HCT116 (cell line): ENCODE data around the gene ABL1.

ENCODE experiments used
- EGR1 ChIP-seq: IDR thresholded peaks from 2 replicates; pipeline ENCODE4 v1.6.1; 2012; ENCODE audit warnings: low read depth
- EZH2 ChIP-seq: fragments of 200-600 bp; sonication (generic); IDR thresholded peaks from 2 replicates; pipeline ENCODE4 v1.6.1; 2017; ENCODE audit warnings: antibody characterized with exemption, mixed run types
- EZH2phosphoT487 ChIP-seq: fragments of 200-600 bp; IDR thresholded peaks from 2 replicates; pipeline ENCODE4 v1.6.1; 2018; ENCODE audit warnings: antibody characterized with exemption, borderline replicate concordance
- MAX ChIP-seq: IDR thresholded peaks from 2 replicates; pipeline ENCODE4 v1.6.1; 2012
- POLR2A ChIP-seq: IDR thresholded peaks from 2 replicates; pipeline ENCODE4 v1.7.0; 2011; ENCODE audit warnings: borderline replicate concordance; ENCODE audit not compliant: insufficient read depth, insufficient read length; ENCODE audit errors: extremely low read depth
- POLR2AphosphoS5 ChIP-seq: IDR thresholded peaks from 2 replicates; pipeline ENCODE4 v1.6.1; 2011; ENCODE audit warnings: mild to moderate bottlenecking, low read depth, low read length, moderate library complexity
- RAD21 ChIP-seq: IDR thresholded peaks from 2 replicates; pipeline ENCODE4 v1.6.1; 2012; ENCODE audit warnings: low read depth, mild to moderate bottlenecking
- REST ChIP-seq: IDR thresholded peaks from 2 replicates; pipeline ENCODE4 v1.6.1; 2012; ENCODE audit warnings: low read depth
- SIN3A ChIP-seq: IDR thresholded peaks from 2 replicates; pipeline ENCODE4 v1.6.1; 2012; ENCODE audit warnings: low read depth
- SP1 ChIP-seq: IDR thresholded peaks from 2 replicates; pipeline ENCODE4 v1.6.1; 2012; ENCODE audit warnings: low read depth
- YY1 ChIP-seq: IDR thresholded peaks from 2 replicates; pipeline ENCODE4 v1.6.1; 2011; ENCODE audit warnings: low read length, low read depth, moderate library complexity, mild to moderate bottlenecking; ENCODE audit not compliant: insufficient replicate concordance; ENCODE audit errors: extremely low read depth
- ZNF274 ChIP-seq: fragments of 200-500 bp; sonication (Bioruptor generic); IDR thresholded peaks from 2 replicates; pipeline ENCODE4 v1.6.1; 2014; ENCODE audit warnings: mild to moderate bottlenecking, low read depth, low read length, inconsistent platforms
- TF ChIP-seq, protein P1 (sequence below), 3 experiments: fragments of 200-600 bp in 1 of 3; sonication (generic) in 1 of 3; IDR thresholded peaks in 2 of 3; conservative IDR thresholded peaks in 1 of 3; 2 replicates each; pipeline ENCODE4 v1.5.1; 2012 to 2017; ENCODE audit warnings: low read depth in 2 of 3, low read length in 2 of 3, antibody characterized with exemption in 1 of 3, borderline replicate concordance in 1 of 3, control low read depth in 1 of 3, mild to moderate bottlenecking in 1 of 3, mixed read lengths in 1 of 3, mixed run types in 1 of 3, moderate library complexity in 1 of 3; ENCODE audit not compliant: insufficient read depth in 1 of 3
- TF ChIP-seq, protein P2 (sequence below): IDR thresholded peaks from 2 replicates; pipeline ENCODE4 v1.6.1; 2012

DNA sequence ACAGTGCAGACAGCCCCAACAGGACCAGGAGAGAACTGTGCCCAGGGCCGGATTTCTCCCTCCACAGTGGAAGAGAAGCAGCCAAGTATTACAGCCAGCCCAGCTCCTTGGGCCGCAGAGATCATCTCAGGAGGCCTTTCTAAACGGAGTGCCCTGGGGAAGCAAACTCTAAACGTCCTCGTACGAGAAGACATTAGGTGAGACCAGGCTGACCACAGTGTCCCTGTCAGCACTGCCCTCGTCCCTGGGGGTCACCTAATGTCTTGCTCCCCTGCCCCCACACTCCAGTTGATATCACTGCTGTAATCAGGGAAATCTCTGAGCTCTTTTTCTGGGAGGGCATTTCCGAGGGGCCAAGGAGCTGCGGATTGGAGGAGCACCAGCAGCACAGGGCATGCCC, 55.1 kb downstream of the ABL1 start:
- TF ChIP-seq, protein P1, sequence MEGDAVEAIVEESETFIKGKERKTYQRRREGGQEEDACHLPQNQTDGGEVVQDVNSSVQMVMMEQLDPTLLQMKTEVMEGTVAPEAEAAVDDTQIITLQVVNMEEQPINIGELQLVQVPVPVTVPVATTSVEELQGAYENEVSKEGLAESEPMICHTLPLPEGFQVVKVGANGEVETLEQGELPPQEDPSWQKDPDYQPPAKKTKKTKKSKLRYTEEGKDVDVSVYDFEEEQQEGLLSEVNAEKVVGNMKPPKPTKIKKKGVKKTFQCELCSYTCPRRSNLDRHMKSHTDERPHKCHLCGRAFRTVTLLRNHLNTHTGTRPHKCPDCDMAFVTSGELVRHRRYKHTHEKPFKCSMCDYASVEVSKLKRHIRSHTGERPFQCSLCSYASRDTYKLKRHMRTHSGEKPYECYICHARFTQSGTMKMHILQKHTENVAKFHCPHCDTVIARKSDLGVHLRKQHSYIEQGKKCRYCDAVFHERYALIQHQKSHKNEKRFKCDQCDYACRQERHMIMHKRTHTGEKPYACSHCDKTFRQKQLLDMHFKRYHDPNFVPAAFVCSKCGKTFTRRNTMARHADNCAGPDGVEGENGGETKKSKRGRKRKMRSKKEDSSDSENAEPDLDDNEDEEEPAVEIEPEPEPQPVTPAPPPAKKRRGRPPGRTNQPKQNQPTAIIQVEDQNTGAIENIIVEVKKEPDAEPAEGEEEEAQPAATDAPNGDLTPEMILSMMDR (IDR thresholded peaks at IDR 0.05 in 2 of 3, conservative IDR thresholded peaks at IDR 0.05 in 1 of 3; ENCODE audit: borderline replicate concordance in 1 of 3, insufficient read depth in 1 of 3, low read depth in 2 of 3, low read length in 2 of 3): no peak
- TF ChIP-seq YY1 (no peak), REST (no peak), ZNF274 (no peak), POLR2A (no peak), SIN3A (no peak), RAD21 (no peak), SP1 (no peak), POLR2AphosphoS5 (no peak), EGR1 (no peak), MAX (no peak), EZH2 (no peak), EZH2phosphoT487 (no peak)
- TF ChIP-seq, protein P2, sequence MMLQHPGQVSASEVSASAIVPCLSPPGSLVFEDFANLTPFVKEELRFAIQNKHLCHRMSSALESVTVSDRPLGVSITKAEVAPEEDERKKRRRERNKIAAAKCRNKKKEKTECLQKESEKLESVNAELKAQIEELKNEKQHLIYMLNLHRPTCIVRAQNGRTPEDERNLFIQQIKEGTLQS: no peak
